ENCODE results near the gene KIF12. TPM values are rescaled to one million over a fixed set of nuclear protein-coding genes. Genes with fewer than 3 reads are reported as not detected.
A peak's percentile ranks its signal among the peaks of the same experiment; 100 is the strongest.

KIF12 gene
- total RNA-seq, 4 donors from 2014 or later: 0.53 to 5.3 (median 1.9) TPM

GRCh38 chr9:114069476-114070187 is 29.5 kb downstream of the KIF12 start:
- TF ChIP-seq, protein P1, sequence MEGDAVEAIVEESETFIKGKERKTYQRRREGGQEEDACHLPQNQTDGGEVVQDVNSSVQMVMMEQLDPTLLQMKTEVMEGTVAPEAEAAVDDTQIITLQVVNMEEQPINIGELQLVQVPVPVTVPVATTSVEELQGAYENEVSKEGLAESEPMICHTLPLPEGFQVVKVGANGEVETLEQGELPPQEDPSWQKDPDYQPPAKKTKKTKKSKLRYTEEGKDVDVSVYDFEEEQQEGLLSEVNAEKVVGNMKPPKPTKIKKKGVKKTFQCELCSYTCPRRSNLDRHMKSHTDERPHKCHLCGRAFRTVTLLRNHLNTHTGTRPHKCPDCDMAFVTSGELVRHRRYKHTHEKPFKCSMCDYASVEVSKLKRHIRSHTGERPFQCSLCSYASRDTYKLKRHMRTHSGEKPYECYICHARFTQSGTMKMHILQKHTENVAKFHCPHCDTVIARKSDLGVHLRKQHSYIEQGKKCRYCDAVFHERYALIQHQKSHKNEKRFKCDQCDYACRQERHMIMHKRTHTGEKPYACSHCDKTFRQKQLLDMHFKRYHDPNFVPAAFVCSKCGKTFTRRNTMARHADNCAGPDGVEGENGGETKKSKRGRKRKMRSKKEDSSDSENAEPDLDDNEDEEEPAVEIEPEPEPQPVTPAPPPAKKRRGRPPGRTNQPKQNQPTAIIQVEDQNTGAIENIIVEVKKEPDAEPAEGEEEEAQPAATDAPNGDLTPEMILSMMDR (IDR thresholded peaks at IDR 0.05): no peak
- no peak for TF ChIP-seq POLR2A (IDR thresholded peaks at IDR 0.05)
- H3K4me3 ChIP-seq (ENCODE audit: low read depth, poor library complexity, severe bottlenecking): no peak overlapping the region
- peak in 1 of 2 donors; percentile 42 for DNase-seq (ENCODE audit: low spot score in 2 of 2)
- intact Hi-C loops (cut with DNase I; ENCODE audit: low total_unique reads): no loop called here
- WGBS, 2 donors: 87 to 91% methylated on average over 9 of the region's 9 CpGs

DNA sequence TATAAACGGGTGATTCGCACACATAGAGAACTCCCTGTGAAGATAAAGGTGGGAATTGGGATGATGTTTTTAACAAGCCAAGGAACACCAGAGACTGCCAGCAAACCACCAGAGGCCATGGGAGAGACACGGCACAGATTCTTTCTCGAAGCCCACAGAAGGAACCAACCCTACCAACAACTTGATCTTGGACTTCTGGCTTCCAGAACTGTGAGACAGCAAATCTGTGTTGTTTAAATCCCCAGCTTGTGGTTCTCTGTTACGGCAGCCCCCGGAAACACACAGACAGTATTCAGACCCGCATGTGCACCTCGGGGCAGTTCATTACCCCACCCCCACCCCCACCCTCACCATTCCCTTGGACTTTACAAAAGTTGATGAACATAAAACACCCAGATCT is 33.8 kb downstream of the KIF12 start:
- intact Hi-C loops (cut with DNase I; ENCODE audit: low total_unique reads): no loop called here
- peak in 1 of 2 donors; percentile 15 for DNase-seq (ENCODE audit: low spot score in 2 of 2)
- H3K4me3 ChIP-seq (ENCODE audit: low read depth, poor library complexity, severe bottlenecking): no peak overlapping the region
- TF ChIP-seq, protein P1 (IDR thresholded peaks at IDR 0.05): no peak
- TF ChIP-seq POLR2A (IDR thresholded peaks at IDR 0.05): no peak
- 79 to 90% methylated on average over 8 of the region's 8 CpGs for WGBS, 2 donors

DNA sequence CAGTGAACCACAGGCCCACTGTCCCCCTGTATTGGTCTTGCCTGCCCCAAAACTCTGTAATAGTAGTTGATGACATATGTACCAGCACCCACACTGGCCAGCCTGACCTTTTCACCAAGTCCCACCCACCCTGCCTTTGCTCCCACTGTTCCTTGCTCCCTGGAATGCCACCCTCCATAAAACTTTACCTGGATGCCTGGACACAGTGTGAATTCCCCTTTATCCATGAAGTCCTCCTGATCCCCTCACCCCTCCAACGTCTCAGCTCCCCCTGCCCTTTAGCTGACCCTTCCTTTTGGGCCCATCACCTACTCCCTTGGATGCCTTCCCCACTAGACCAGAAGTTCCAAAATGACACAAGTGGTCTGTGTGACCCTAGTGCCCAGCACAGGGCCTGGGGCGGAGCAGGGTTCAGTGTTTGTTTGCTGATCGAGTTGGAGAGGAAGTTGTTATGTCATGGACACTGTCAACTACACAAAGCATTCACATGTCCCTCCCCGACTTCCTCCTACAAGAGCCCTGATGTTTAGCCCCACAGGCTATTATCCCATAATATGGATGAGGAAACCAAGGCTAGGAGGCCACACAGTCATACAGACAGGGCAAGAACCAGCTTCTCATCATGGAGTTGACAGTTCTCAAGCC is 37.1 kb downstream of the KIF12 start:
- TF ChIP-seq POLR2A (IDR thresholded peaks at IDR 0.05): no peak
- TF ChIP-seq, protein P1 (IDR thresholded peaks at IDR 0.05): no peak
- H3K4me3 ChIP-seq (ENCODE audit: low read depth, poor library complexity, severe bottlenecking): no peak overlapping the region
- intact Hi-C loops (cut with DNase I; ENCODE audit: low total_unique reads): no loop called here
- WGBS, 2 donors: 66 to 76% methylated on average over 4 of the region's 4 CpGs
- DNase-seq (ENCODE audit: low spot score in 2 of 2): peak in 1 of 2 donors; percentile 59

GRCh38 chr9:114061292-114061691 is 37.8 kb downstream of the KIF12 start:
- WGBS, 2 donors: 93 to 94% methylated on average over 12 of the region's 12 CpGs
- H3K4me3 ChIP-seq (ENCODE audit: low read depth, poor library complexity, severe bottlenecking): no peak overlapping the region
- peak in 1 of 2 donors; percentile 63 for DNase-seq (ENCODE audit: low spot score in 2 of 2)
- TF ChIP-seq POLR2A (IDR thresholded peaks at IDR 0.05): no peak
- TF ChIP-seq, protein P1 (IDR thresholded peaks at IDR 0.05): no peak
- intact Hi-C loops (cut with DNase I; ENCODE audit: low total_unique reads): no loop called here

GRCh38 chr9:114060711-114061110 is 38.4 kb downstream of the KIF12 start:
- intact Hi-C loops (cut with DNase I; ENCODE audit: low total_unique reads): no loop called here

More at GRCh38 chr9:114060711-114061110, 38.4 kb downstream of the KIF12 start:
- WGBS, 2 donors: 80 to 81% methylated on average over 9 of the region's 9 CpGs
- peak in 1 of 2 donors; percentile 80 for DNase-seq (ENCODE audit: low spot score in 2 of 2)
- TF ChIP-seq, protein P1 (IDR thresholded peaks at IDR 0.05): no peak
- TF ChIP-seq POLR2A (IDR thresholded peaks at IDR 0.05): no peak
- H3K4me3 ChIP-seq (ENCODE audit: low read depth, poor library complexity, severe bottlenecking): no peak overlapping the region

Data from lower leg skin (tissue), 4 donors.